ENCODE data around the gene CTNNB1.

DNA sequence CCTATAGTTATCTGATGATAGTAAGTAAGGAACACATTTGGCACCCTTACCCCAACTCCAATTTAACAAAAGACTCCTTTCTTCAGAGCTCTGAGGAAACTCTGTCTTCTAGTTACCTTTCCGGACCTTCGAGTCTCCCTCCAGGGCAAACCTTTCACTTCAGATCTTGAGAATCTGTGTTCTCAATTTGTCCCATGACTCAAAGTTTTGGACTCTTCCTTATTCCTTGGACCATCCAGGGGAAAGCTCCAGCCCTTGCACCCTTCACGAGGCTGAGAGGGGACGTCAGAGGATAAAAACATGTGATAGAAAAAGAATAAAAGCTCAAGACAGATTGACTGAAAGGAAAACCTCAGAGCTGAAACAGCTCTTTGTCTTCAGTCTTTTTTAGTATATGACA, 76.9 kb downstream of the CTNNB1 start:
- no peak for TF ChIP-seq POLR2A (IDR thresholded peaks at IDR 0.05)
- TF ChIP-seq EP300 (IDR thresholded peaks at IDR 0.05; ENCODE audit: low read depth), result no peak

Measured in transverse colon (tissue), 1 donor.